Stimulated activated CD4-positive, alpha-beta T cell treated with anti-CD3 and anti-CD28 coated beads, Interleukin-1b, Interleukin-23, amount 100 ng/mL, for 4 hours (primary cell): ENCODE measurements around the gene SPSB3.
"Not testable (repeated sequence)": the region's sequence is repeated elsewhere in the genome, so short reads cannot be mapped to it uniquely, and the experiment has no call there.

ENCODE experiments used
- DNase-seq, 2 donors: peaks; one replicate each; pipeline ENCODE4 v3.0.0-alpha.2; 2020; ENCODE audit warnings: low read depth in 2 of 2

The SPSB3 gene

GRCh38 chr16:1816396-1817275 is 34.3 kb upstream of the SPSB3 start:
- DNase-seq: no peak

DNA sequence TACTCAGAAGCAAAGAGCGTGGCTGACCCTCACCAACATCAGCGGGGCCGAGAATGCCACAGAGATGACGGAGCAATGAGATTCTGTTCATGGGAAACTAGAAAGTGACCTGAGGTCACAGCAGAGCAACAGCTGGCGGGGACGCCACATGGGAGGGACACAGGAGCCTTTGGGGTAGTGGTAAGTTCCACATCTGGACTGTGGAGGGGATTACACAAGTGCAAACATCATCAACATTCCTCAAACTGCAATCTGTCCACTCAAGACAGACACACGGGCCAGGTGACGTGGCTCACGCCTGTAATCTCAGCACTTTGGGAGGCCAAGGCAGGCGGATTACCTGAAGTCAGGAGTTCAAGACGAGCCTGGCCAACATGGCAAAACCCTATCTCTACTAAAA is 33.1 kb upstream of the SPSB3 start:
- no peak for DNase-seq

DNA sequence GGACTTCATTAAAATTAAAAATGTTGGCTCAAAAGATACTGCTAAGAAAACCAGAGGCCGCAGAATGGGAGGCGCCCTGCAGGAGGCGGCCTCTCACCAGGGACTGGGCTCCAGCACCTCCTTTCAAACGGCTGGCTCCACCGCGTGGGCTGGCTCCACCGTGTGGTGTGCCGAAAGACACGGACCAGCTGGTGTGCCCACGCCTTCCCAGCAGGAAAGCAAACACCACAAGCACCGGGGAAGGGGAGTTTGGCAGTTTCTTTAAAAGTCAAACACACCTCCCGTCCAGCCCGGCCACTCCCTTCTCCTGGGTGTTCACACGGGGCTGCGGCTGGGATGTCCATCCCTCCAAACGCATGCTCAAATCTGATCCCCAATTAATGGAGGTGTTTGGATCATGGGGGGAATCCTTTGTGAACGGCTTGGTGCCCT is 30.4 kb upstream of the SPSB3 start:
- peak; percentile 33 for DNase-seq

- DNase-seq: no peak
Measured at GRCh38 chr16:1810536-1810935, 28.2 kb upstream of the SPSB3 start.

- no peak for DNase-seq
Measured at GRCh38 chr16:1810106-1810505, 27.7 kb upstream of the SPSB3 start.

GRCh38 chr16:1809281-1809801 is 27.0 kb upstream of the SPSB3 start:
- DNase-seq: no peak

- no peak for DNase-seq
Measured at GRCh38 chr16:1808691-1809090, 26.3 kb upstream of the SPSB3 start.

DNA sequence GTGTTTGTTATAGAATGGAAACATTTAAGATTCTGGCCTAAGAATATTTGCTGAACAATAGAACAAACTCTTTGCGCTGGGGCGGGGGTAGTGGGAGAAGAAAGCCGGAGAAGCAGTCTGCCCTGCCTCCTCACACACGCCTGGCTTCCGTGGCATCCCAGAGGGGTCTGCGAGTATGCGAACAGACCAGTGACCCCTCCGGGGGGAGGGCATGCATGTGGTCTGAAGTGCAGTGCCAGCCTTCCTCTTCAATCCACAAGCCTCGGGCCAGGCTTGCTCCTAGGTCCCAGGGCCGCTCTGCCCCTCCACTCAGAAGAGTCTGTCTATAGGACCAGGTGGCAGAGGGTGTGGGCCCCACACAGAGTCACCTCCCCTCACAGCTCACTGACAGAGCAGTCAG is 25.3 kb upstream of the SPSB3 start:
- DNase-seq: no peak

DNA sequence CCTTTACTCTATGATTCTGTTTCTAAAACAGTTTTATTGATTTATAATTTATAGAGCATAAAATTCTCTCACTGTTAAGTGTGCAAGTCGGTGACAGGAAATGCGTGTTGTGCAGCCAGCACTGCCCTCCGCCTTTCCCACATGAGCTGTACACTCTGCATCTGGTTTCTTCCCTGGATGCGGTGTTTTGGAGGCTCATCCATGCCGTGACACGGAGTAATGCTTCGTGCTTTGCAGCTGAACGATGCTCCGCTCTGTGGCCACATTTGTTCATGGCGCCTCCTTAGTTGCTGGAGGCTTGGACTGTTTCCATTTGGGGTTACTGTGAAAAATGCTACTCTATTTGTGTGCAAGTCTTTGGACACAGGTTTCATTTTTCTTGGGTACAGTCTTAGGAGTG is 18.3 kb upstream of the SPSB3 start:
- no peak for DNase-seq

GRCh38 chr16:1799263-1799662 is 16.9 kb upstream of the SPSB3 start:
- not testable (repeated sequence) for DNase-seq

DNA sequence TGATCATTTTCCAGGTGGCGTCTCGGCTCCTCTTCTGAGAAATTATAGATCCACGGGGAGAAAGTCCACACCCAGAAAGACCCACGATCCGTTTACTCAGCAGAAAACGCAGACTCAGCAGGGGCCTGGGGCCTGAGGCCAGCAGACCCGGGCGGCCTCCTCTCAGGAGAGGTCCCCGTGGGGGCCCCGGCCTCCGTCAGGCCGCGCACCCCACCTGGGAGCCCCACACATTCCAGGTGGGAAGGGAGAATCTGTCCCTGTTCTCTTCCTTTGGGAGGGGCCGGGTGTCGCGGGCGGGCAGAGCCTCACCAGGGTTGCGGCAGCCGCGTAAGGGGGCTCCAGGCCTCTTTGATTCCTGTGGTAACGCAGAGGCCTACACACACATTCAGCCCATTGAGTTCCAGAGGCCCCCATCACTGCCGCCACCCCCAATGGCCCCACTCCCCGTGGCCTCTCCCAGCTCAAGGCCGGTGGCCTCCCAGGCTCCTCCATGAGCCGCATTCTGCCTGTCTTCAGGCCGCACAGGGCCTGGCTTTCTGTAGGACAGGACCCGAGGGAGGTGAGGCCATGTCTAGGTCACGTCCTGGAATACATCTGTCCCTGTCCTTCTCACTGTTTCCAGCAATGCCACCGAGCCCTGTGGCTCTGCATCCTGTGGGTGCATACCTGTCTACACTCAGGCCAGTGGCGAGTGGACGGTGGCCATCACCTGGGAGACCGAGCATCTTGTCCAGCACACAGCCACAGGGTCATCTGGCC is 12.7 kb upstream of the SPSB3 start:
- DNase-seq: no peak

GRCh38 chr16:1794221-1794871 is 12.0 kb upstream of the SPSB3 start:
- no peak for DNase-seq

DNA sequence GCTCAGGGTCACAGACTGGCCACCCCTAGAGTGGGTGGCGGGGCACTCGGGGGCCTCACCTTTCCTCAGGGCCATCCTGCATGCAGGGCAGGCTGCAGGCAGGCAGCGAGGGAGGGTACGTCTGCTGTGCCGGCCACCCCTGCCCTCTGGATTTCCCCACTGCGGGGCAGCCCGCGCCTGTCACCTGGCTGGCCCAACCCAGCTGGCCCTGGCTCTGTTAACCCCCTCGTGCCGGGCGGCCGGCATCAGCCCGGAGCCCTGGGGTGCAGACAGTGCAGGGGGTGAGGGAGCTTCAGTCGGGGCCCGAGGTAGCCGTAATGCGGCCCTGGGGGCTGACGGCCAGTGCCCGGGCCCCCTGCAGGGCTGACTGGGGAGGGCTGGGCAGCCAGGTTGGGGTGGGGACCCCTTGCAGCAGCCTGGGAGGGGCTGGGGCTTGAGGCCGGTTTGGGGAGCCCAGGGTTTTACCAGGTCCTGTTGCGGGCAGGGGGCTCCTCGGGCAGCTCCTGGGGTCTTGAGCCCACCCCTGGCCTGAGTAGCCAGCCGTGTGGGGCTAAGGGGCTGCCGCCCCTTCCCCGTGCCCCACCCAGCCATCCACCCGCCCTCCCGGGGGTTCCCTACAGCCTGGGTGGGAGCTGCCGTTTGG is 11.3 kb upstream of the SPSB3 start, which contains the start of gene IGFALS:
Gene IGFALS, minus strand, starts transcription at position 128 of the 643 bp plus-strand sequence. Its CDS starts 53 bp downstream, at position 75.
- DNase-seq: no peak

GRCh38 chr16:1792836-1793577 is 10.6 kb upstream of the SPSB3 start:
- DNase-seq: no peak

DNA sequence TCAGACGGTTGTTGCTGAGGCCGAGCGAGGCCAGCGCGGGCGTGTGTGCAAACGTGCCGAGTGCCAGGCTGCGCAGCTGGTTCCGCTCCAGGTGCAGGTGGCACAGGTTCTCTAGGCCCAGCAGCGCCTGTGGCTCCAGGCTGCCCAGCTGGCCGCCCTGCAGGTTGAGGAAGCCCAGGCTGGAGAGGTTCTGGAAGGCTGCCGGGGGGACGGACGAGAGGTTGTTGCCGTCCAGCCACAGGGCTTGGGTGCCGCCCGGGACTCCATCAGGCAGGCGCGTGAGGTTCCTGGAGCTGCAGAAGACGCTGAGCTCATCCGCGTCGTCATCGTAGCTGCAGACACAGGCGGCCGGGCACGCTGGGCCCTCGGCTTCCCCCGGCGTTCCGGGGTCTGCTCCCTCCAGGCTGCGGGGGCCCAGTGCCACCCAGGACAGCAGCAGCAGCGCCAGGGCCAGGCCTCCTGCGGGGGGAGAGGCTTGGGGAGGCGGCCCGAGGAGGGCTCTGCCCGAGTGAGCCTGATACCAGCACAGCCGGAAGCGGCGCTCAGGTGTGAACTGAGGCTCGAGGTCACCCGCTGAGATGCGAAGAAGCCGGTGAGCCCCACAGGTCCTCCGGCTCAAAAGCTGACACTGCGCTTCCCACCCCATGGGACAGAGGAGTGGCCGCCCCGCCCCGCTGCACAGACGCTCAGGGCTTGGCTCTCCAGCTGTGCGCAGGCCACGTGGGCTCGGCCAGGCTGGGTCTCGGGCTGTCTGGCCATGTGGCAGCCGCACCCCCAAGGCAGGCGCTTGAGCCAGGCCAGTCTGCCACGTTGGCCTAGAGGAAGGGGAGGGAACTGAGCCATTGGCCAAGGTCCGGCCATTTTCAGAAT is 9.8 kb upstream of the SPSB3 start:
- no peak for DNase-seq

DNA sequence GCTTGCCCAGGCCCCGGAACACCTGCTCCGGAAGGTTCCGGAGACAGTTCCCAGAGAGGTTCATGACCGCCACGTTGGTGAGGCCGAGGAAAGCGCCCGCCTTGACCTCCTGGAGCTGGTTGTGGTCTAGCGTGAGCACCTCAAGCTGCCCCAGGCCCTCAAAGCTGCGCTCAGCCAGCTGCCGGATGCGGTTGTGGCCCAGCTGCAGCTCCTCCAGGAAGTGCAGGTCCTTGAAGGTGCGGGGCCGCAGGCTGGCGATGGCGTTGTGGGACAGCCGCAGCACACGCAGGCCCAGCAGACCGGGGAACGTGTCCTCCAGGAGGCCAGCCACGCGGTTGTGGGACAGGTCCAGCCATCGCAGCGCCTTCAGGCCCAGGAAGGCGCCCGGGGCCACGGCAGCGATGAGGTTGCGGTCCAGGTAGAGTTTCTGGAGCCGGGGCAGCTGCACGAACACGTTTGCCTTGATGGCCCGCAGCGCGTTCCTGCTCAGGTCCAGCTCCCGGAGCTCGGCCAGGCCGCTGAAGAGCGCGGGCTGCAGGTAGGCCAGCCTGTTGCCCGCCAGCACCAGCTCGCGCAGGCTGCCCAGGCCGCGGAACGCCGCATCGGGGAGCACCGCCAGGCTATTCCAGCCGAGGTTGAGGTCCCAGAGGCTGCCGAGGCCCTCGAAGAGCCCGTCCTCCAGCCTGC is 9.0 kb upstream of the SPSB3 start:
- DNase-seq: no peak

DNA sequence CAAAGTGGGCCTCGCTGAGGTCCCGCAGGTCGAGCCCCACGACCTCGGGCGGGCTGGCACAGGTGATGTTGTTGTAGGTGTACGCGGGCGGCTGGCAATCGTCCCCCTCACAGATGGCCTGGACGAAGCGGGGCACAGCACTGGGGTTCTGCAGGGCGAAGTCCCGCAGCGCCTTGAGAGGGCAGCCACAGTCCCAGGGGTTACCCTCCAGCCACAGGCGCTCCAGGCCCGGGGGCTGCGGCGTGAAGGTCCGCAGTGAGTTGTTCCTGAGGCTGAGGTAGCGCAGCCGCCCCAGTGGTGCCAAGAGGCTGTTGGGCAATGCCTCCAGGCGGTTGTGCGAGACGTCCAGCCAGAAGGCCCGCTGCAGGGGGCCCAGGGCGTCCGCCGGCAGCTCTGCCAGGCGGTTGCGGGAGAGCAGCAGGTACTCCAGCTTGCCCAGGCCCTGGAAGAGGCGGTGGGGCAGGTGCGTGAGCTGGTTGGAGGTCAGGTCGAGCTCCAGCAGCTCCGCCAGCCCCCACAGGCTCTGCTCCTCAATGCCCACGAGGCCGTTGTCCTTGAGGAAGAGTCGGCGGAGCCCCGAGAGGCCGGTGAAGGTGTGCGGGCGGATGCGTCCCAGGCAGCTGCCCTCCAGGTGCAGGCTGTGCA is 8.4 kb upstream of the SPSB3 start:
- DNase-seq: no peak

- DNase-seq: no peak
Measured at GRCh38 chr16:1790261-1790610, 7.9 kb upstream of the SPSB3 start.

DNA sequence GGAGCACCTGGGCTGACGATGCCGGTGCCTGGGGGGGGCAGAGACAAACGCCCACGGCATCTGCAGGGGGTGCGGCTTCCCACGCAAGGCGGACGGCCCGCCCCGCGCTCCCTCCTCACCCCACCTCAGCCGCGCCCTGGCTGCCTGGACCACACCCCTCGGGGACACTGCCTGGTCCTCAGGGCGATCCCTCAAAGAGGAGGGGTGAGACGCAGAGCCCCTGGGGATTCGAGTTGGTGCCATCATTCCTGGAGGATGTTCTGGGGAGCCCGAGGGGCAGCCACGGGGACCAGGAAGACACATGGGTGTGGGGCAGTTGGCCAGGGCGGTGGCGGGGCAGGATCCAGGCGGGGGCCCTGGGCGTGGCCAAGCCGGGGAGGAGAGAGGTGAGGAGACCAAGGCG is 7.3 kb upstream of the SPSB3 start:
- DNase-seq: no peak
